Choroid plexus epithelial cell (primary cell): ENCODE data around the gene MESP2.

ENCODE experiments used
- DNase-seq: peaks from one replicate; pipeline ENCODE4 v3.0.0-alpha.2; 2010; ENCODE audit warnings: low read depth
- H3K4me3 ChIP-seq: 2 replicates; pipeline ENCODE4 v1.5.1; 2011; ENCODE audit warnings: low read depth, mild to moderate bottlenecking, control low read depth, low read length, moderate library complexity
- CTCF ChIP-seq: conservative IDR thresholded peaks from 2 replicates; pipeline ENCODE4 v1.5.1; 2011; ENCODE audit warnings: low read depth, mild to moderate bottlenecking, control low read depth, inconsistent platforms, low read length, moderate library complexity

Gene MESP2

GRCh38 chr15:89755701-89756100, 20.4 kb upstream of the MESP2 start:
- H3K4me3 ChIP-seq, result no peak overlapping the region
- no peak for TF ChIP-seq CTCF
- DNase-seq, result no peak

GRCh38 chr15:89756897-89757296, 19.2 kb upstream of the MESP2 start:
- no peak for TF ChIP-seq CTCF
- no peak for DNase-seq
- H3K4me3 ChIP-seq, result no peak overlapping the region

- no peak for DNase-seq
- no peak overlapping the region for H3K4me3 ChIP-seq
- TF ChIP-seq CTCF, result no peak
Measured at GRCh38 chr15:89758283-89758682, 17.8 kb upstream of the MESP2 start.

- no peak for TF ChIP-seq CTCF
- DNase-seq, result no peak
- H3K4me3 ChIP-seq, result no peak overlapping the region
Measured at GRCh38 chr15:89758981-89759380, 17.2 kb upstream of the MESP2 start.

GRCh38 chr15:89759835-89760234, 16.3 kb upstream of the MESP2 start:
- DNase-seq, result no peak
- TF ChIP-seq CTCF, result no peak
- no peak overlapping the region for H3K4me3 ChIP-seq

- no peak overlapping the region for H3K4me3 ChIP-seq
- peak; percentile 98 for TF ChIP-seq CTCF
Measured at GRCh38 chr15:89760303-89761008, 15.7 kb upstream of the MESP2 start.

More at GRCh38 chr15:89760303-89761008, 15.7 kb upstream of the MESP2 start:
- DNase-seq, result peak; percentile 77
